GM10266 (cell line): ENCODE results near the gene BCAN.

ENCODE experiments used
- DNase-seq: peaks from one replicate; pipeline ENCODE4 v3.0.0; 2012; ENCODE audit errors: extremely low spot score
- TF ChIP-seq, protein P1 (sequence below): IDR thresholded peaks from 2 replicates; pipeline ENCODE4 v1.5.1; 2012; ENCODE audit warnings: mild to moderate bottlenecking, low read depth; ENCODE audit not compliant: control insufficient read depth, insufficient read depth; ENCODE audit errors: missing control alignments

Gene BCAN

DNA sequence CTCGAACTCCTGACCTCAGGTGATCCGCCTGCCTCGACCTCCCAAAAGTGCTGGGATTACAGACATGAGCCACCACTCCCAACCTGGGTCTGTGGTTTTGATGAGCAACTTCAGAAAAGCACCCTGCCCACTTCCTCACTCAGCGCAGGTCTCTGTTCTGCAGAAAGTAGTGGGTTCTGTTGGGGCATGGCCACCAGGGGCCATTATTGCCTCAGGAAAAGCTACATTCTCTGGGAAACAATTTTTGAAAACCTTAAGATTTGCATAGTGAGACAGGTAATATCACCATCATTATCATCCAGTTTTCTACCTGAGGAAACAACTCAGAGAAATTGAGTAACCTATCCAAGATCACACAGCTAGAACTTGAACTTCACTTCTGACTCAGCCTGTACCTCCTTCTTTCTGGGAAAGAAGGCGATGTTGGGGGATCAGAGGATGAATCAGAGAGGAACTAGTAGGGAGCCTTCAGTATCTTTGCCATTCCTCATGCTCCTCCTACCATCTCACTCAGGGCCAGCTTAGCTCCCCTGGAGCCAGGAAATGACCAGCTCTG lies 42.4 kb downstream of the BCAN start:
- no peak for DNase-seq
- TF ChIP-seq, protein P1, sequence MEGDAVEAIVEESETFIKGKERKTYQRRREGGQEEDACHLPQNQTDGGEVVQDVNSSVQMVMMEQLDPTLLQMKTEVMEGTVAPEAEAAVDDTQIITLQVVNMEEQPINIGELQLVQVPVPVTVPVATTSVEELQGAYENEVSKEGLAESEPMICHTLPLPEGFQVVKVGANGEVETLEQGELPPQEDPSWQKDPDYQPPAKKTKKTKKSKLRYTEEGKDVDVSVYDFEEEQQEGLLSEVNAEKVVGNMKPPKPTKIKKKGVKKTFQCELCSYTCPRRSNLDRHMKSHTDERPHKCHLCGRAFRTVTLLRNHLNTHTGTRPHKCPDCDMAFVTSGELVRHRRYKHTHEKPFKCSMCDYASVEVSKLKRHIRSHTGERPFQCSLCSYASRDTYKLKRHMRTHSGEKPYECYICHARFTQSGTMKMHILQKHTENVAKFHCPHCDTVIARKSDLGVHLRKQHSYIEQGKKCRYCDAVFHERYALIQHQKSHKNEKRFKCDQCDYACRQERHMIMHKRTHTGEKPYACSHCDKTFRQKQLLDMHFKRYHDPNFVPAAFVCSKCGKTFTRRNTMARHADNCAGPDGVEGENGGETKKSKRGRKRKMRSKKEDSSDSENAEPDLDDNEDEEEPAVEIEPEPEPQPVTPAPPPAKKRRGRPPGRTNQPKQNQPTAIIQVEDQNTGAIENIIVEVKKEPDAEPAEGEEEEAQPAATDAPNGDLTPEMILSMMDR, result no peak

DNA sequence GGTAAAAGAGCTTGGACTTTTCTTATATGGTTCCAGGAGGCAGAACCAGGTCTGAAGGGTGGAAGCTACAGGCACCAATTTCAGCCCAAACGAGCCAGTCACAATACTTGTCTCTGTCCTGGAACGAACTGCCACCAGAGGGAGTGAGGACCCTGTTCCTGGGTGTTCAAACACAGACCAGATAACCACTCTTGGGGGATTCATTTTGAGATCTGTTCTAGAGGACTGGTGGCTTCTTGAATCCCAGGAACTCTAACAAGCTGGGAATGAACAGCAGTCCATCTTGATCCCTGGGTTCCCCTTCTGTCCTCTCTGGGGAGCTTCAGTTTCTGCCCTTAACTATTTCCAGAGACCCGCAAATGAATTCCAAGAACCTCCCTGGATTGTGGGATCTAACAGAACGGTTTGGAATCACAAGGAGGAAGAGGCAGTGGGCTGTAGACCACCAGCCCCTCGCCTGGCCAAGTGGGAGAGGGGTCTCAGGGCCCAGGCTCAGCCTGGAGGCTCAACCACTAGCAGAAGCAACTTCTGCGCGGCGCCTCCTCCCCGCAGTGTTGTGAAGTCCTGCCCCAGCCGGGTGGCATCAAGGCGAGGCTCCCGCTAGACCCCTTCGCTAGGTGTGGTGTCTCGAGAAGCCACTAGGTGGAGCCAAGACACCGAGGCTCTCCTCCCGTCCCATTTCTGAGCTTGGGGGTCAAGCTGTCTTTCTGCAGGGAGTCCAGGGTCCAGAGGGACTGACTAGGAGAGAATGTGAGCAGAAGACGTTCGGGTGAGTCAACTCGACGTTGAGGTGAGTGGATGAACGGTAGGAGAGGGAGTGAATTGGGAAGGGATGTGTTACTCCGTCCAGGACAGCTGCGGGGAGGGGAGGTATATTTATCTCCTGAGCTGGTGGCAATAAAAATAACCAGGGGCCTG lies 47.4 kb downstream of the BCAN start:
- peak; percentile 80 for DNase-seq
- TF ChIP-seq, protein P1, result peak; percentile 90

DNA sequence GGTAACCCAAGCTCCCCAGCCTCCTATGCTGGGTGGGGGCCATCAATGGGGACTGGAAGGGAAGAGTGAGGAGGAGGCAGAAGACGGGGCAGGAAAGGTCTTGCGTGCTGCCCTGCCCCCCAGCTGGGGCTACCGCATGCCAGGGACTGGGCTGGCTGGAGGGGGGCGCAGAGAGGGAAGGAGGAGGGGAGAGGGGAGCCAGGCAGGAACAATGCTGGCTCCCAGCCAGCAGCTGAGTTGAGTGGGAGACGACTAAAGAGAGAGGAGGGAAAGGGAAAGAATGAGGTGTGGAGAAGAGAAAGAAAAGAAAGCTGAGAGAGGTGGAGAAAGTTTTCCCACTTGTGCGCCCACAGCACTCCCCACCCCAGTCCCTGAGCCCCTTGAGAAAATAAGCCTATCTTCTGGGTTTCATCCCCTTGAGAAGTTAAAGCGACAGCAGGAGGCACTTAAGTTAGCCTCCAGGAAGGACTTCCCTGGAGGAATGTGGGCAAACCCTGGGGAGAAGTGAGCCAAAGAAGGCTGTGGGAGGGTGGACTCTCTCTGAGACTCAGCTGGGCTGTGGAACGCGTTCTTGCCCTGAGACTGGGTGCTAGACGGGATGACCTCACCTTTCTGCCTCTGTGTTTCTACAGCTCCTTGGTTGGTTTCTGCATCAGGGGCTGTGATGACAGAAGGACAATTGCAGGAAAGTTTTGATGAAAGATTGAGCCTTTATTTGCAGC lies 48.2 kb downstream of the BCAN start:
- DNase-seq, result no peak
- TF ChIP-seq, protein P1, result no peak

DNA sequence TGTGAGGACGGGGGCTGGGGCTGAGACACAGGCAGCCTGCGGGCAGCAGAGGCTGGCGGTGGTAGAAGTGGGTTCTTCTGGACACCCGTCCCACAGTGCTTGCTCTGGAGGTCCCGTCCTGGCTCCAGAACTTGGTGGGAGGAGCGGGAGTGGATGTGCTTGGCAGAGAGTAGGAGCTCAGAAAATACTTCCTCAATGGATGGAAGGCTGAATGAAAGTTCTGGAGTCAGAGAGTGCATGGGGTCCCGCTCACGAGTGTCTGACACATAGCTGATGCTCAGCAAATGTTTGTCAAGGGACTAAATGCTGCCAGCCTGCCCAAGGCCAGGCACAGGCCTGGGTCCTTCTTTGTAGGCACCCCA lies 48.7 kb downstream of the BCAN start:
- TF ChIP-seq, protein P1, result no peak
- DNase-seq, result no peak

DNA sequence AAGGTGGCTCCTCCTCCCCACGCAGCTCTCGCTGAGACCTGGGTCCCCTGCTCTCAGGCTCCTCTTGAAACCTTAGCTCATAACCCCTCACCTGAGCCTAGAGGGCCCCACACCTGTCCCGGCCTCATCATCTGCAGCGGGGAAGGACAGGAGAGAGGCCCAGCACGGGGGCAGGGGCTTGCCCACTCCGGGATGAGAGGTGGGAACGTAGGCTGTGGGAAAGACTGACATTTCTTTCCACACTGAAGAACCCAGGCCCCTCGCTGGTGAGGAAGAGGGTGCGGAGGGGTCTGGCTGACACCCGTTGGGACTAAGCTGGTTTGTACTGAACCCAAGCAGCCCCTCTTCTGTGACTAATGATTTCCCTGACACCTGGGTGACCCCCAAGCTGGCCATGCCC lies 49.3 kb downstream of the BCAN start:
- no peak for DNase-seq

DNA sequence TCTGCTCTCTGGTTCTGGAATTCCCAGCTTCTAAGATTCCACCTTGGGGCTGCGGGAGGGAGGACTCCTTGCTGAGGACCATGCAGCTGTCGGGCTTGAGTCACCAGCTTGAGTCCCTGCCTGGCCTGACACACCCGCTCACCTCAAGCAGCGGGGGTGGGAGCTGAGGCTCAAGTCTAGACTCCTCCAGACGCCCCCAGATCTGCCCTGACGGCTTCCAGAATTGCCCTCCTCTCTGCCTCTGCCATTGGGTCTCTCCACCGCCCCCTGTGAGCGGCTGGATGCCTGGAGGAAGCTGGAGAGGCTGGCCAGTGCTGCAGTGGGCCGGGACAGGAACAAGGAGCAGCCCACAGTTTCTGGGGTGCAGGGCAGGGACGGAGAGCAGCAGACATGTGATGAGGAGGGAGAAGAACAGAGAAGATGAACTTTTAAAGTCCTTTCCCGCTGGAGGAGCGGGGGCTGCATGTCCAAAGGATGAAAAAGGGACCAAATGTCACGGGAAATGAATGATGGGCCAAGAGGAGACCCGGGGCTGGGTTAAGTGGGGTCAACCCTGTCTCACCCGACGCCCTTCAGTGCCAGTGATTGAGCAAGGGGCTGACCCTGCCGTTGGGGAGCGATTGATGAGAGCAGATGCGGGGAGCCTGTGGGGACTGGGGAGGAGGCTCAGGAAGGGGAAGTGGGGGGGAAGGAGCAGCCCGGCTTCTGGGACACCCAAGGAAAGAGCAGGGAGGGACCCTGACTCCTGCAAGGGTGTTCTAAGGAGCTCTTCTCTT lies 49.9 kb downstream of the BCAN start:
- TF ChIP-seq, protein P1, result no peak
- DNase-seq, result no peak

More for the DNA sequence above, 49.3 kb downstream of the BCAN start:
- TF ChIP-seq, protein P1, result no peak
